Measurements from ENCODE around the gene TTLL8. TPM values are rescaled to one million over a fixed set of nuclear protein-coding genes. Genes with fewer than 3 reads are reported as not detected.
A peak's percentile ranks its signal among the peaks of the same experiment; 100 is the strongest.

Gene TTLL8
- total and polyA plus RNA-seq, 9 donors, result not detected

- Histone ChIP-seq H3K27ac (no peak overlapping the region), H3K27me3 (peaks cover 4% of the 10 kb centered on the region), H3K4me1 (ENCODE audit: insufficient read depth) (peaks cover 2% of the 10 kb centered on the region), H3K36me3 (no peaks in the 10 kb centered on the region), H3K9me3 (no peaks in the 10 kb centered on the region), H3K4me3 (no peak overlapping the region)
- 79 to 81% (median 81%) methylated on average over 6 of the region's 6 CpGs for WGBS, 3 donors
- intact Hi-C loops (cut with DNase I), result no loop called here
- no peak for DNase-seq
- TF ChIP-seq POLR2A (IDR thresholded peaks at IDR 0.05) (no peak), CTCF (IDR thresholded peaks at IDR 0.05) (no peak), EP300 (IDR thresholded peaks at IDR 0.05) (no peak)
These were observed 40.3 kb downstream of the TTLL8 start for GRCh38 chr22:50017701-50018224.

DNA sequence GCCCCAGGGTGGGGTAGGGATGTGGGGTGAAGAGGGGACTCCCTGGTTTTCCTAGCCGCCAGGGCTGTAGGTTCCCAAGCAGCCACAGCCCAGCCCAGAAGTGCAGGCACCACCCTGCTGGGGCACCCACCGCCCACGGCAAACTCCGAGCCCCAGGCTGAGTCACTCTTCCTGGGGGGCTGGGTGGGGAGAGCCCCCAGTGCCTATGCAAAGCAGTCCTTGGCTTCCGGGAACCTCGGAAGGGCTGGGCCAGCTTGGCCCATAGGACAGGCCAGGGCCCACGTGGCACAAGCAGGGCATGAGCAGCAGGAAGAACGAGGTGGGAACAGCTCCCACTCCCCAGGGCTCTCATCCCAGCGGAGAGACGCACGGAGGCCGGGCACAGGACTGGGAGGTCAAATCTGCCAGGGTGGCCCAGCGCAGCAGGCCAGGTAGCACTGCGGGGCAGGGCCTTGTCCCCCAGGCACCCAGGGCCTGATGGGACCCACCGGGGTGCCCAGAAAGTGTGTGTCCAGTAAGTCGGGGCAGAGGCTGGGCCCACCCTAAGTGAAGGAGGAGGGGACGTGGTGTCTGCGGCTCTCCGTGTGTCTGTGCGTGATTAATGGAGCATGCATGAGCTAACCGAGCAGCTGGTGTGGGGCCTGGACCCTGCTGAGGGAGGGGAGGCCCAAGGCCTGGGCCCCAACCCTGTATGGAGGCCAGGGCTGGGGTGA, 41.0 kb downstream of the TTLL8 start:
- WGBS, 3 donors, result 59 to 70% (median 62%) methylated on average over 20 to 21 of the region's 21 CpGs

DNA sequence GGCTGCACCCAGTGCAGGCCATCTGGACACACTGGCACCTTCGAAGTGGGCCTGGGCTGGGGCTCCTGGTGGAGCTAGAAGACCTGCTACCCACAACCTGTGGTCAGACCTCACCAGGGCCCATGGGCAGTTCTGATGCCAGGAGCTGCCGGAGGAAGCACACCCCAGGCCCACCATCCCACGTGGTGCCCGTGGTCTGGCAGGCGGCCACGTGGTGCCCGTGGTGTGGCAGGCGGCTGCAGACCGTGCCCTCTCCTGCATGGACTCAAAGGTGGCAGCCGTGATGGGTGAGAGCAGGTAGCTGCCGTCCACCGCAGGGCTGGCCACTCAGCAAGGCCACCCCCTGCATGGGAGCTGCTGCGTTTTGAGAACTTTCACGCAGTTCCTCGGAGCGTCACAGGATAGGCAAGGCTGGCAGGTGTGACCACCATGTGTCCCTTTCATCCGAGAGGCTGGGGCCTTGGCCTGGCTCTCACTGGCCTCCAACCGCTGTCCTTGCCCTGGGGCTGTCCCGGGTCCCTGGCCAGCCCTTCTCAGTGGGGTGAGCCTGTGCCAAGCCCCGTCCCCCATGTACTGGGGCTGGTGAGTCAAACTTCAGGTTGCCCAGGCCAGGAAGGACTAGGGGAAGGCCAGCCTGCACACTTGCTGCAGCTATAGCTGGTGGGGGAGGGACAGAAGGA, 41.6 kb downstream of the TTLL8 start:
- 79 to 86% (median 84%) methylated on average over 11 to 20 of the region's 20 CpGs for WGBS, 3 donors
- intact Hi-C loops (cut with DNase I), result no loop called here
- Histone ChIP-seq H3K9me3 (no peaks in the 10 kb centered on the region), H3K27me3 (peaks cover 4% of the 10 kb centered on the region), H3K4me3 (no peak overlapping the region), H3K36me3 (no peaks in the 10 kb centered on the region), H3K4me1 (ENCODE audit: insufficient read depth) (peaks cover 2% of the 10 kb centered on the region), H3K27ac (no peak overlapping the region)
- peak in 2 of 5 donors; percentile 15 to 26 for DNase-seq
- TF ChIP-seq CTCF (IDR thresholded peaks at IDR 0.05), result no peak
- TF ChIP-seq EP300 (IDR thresholded peaks at IDR 0.05), result no peak
- TF ChIP-seq POLR2A (IDR thresholded peaks at IDR 0.05), result no peak

More for the DNA sequence above, 41.0 kb downstream of the TTLL8 start:
- H3K4me3 ChIP-seq, result no peak overlapping the region
- H3K9me3 ChIP-seq, result no peaks in the 10 kb centered on the region
- H3K4me1 ChIP-seq (ENCODE audit: insufficient read depth), result peaks cover 2% of the 10 kb centered on the region
- DNase-seq, result no peak
- no peak overlapping the region for H3K27ac ChIP-seq
- H3K36me3 ChIP-seq, result no peaks in the 10 kb centered on the region
- intact Hi-C loops (cut with DNase I), result no loop called here
- H3K27me3 ChIP-seq, result peaks cover 4% of the 10 kb centered on the region
- TF ChIP-seq EP300 (IDR thresholded peaks at IDR 0.05), result no peak
- no peak for TF ChIP-seq CTCF (IDR thresholded peaks at IDR 0.05)
- no peak for TF ChIP-seq POLR2A (IDR thresholded peaks at IDR 0.05)

DNA sequence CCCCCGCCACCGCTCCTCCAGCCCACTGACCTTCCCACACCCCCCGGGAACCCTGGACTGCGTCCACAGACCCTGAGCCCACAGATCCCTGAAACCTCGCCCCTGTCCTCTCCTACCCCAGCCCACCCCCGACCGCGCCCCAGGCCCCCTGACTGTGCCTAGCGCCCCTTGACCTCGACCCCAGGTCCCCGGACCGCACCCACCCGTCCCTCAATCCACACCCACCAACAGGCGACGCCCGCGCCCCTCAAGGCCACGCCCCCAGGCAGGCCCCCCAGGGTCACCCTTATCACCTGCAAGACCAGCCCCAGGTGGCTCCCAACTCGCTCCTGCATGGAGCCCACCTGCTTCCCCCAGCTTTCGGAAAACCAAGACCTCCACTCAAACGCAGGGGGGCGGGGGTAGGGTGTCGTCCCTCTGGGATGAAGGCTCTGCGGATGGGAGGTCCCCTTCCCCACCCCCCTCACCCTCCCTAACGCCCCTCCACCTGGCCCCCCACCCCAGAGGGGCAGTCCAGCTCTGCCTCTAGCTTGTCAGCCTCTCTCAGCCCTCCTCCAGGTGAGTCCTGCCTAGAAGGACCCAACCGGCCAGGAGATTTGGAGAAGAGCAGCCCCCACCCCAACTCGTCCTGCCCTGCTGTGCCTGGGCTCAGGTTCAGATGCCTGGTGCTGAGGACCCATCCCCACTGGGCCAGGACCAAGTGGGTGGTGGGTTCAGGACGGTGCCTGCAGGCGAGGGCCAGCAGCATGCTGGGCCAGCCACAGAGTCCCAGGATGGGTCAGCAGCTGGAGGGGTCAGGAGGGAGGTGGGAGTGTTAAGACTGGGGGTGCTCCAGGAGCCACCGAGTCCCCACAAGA, 42.4 kb downstream of the TTLL8 start:
- TF ChIP-seq EP300 (IDR thresholded peaks at IDR 0.05), result no peak
- peak in 3 of 5 donors; percentile 18 to 25 (median 19) for DNase-seq
- 32 to 37% (median 37%) methylated on average over 23 to 30 of the region's 30 CpGs for WGBS, 3 donors
- Histone ChIP-seq H3K4me1 (ENCODE audit: insufficient read depth) (peaks cover 2% of the 10 kb centered on the region), H3K27ac (no peak overlapping the region), H3K36me3 (no peaks in the 10 kb centered on the region), H3K4me3 (no peak overlapping the region), H3K9me3 (no peaks in the 10 kb centered on the region), H3K27me3 (peaks cover 4% of the 10 kb centered on the region)
- intact Hi-C loops (cut with DNase I), result no loop called here
